GM23338 (cell line): ENCODE data around the gene VSTM2L. TPM values are rescaled to one million over a fixed set of nuclear protein-coding genes. Genes with fewer than 3 reads are reported as not detected.

Experiments used
- ATAC-seq: fragments of 200-7000 bp; cut with Tn5 transposase; 3 replicates; pipeline ENCODE4 v1.9.1; 2020
- DNase-seq: peaks from one replicate; pipeline ENCODE4 v3.0.0-alpha.2; 2015; ENCODE audit warnings: low spot score
- H2AFZ ChIP-seq: fragments of 200-600 bp; sonication (generic); 2 replicates; pipeline ENCODE4 v1.8.0; 2016; ENCODE audit warnings: antibody characterized with exemption, mild to moderate bottlenecking, moderate library complexity
- H3F3A ChIP-seq: fragments of 200-600 bp; sonication (generic); replicated peaks from 2 replicates; pipeline ENCODE4 v1.8.0; 2017; ENCODE audit warnings: antibody characterized with exemption, mixed run types, low read depth
- H3K27ac ChIP-seq: fragments of 200-600 bp; sonication (generic); 2 replicates; pipeline ENCODE4 v1.6.1; 2016; ENCODE audit warnings: low read depth
- H3K27me3 ChIP-seq: fragments of 200-600 bp; sonication (generic); 2 replicates; pipeline ENCODE4 v1.8.0; 2016; ENCODE audit warnings: mild to moderate bottlenecking, mixed run types, moderate library complexity; ENCODE audit not compliant: insufficient read depth
- H3K36me3 ChIP-seq: fragments of 200-600 bp; sonication (generic); 2 replicates; pipeline ENCODE4 v1.8.0; 2016; ENCODE audit warnings: mild to moderate bottlenecking; ENCODE audit not compliant: insufficient read depth
- H3K4me1 ChIP-seq: fragments of 200-600 bp; sonication (generic); 2 replicates; pipeline ENCODE4 v1.8.0; 2016; ENCODE audit warnings: mild to moderate bottlenecking, moderate library complexity; ENCODE audit not compliant: insufficient read depth
- H3K4me2 ChIP-seq: fragments of 200-600 bp; sonication (generic); 2 replicates; pipeline ENCODE4 v1.7.1; 2017; ENCODE audit warnings: mixed run types
- H3K4me3 ChIP-seq: fragments of 200-600 bp; sonication (generic); 2 replicates; pipeline ENCODE4 v1.6.1; 2016; ENCODE audit warnings: mixed run types
- H3K79me2 ChIP-seq: fragments of 200-600 bp; sonication (generic); replicated peaks from 2 replicates; pipeline ENCODE4 v1.8.0; 2017; ENCODE audit warnings: mild to moderate bottlenecking; ENCODE audit not compliant: insufficient read depth
- H3K9me2 ChIP-seq: fragments of 200-600 bp; sonication (generic); 2 replicates; pipeline ENCODE4 v1.8.0; 2017; ENCODE audit not compliant: insufficient read depth
- H4K20me1 ChIP-seq: fragments of 200-600 bp; sonication (generic); replicated peaks from 2 replicates; pipeline ENCODE4 v1.8.0; 2017; ENCODE audit warnings: mild to moderate bottlenecking; ENCODE audit not compliant: insufficient read depth
- H3K27ac Mint-ChIP-seq: 2 replicates; pipeline ENCODE4 v1.8.0; 2020; ENCODE audit warnings: inconsistent platforms, mild to moderate bottlenecking, moderate library complexity, mixed read lengths
- H3K27me3 Mint-ChIP-seq: 3 replicates; pipeline ENCODE4 v1.8.0; 2022; ENCODE audit warnings: low read depth, mild to moderate bottlenecking, moderate library complexity, mixed read lengths, inconsistent platforms; ENCODE audit not compliant: insufficient read depth, poor library complexity
- H3K36me3 Mint-ChIP-seq: 3 replicates; pipeline ENCODE4 v1.8.0; 2021; ENCODE audit warnings: low read depth, mild to moderate bottlenecking, inconsistent platforms, moderate library complexity, mixed read lengths
- H3K4me1 Mint-ChIP-seq: 3 replicates; pipeline ENCODE4 v1.8.0; 2020; ENCODE audit warnings: mild to moderate bottlenecking, inconsistent platforms, mixed read lengths
- H3K4me3 Mint-ChIP-seq: 3 replicates; pipeline ENCODE4 v1.8.0; 2021; ENCODE audit warnings: moderate library complexity, mild to moderate bottlenecking, inconsistent platforms, mixed read lengths
- H3K9me3 Mint-ChIP-seq: 3 replicates; pipeline ENCODE4 v1.8.0; 2020; ENCODE audit warnings: moderate library complexity, mild to moderate bottlenecking, inconsistent platforms, mixed read lengths
- CREB1 ChIP-seq: fragments of 250-450 bp; sonication (Bioruptor Pico); IDR thresholded peaks from 2 replicates; pipeline ENCODE4 v1.5.0; 2020; ENCODE audit warnings: low read depth, mild to moderate bottlenecking, moderate library complexity
- EZH2 ChIP-seq: fragments of 200-600 bp; sonication (generic); IDR thresholded peaks from one replicate; pipeline ENCODE4 v1.8.0; 2017; ENCODE audit warnings: antibody characterized with exemption, mild to moderate bottlenecking, low read depth; ENCODE audit not compliant: unreplicated experiment
- EZH2phosphoT487 ChIP-seq: fragments of 200-600 bp; sonication (generic); IDR thresholded peaks from one replicate; pipeline ENCODE4 v1.8.1; 2018; ENCODE audit warnings: antibody characterized with exemption; ENCODE audit not compliant: unreplicated experiment
- JUNB ChIP-seq: IDR thresholded peaks from one replicate; pipeline ENCODE4 v1.6.1; 2016; ENCODE audit warnings: antibody characterized with exemption; ENCODE audit not compliant: unreplicated experiment
- NANOG ChIP-seq: IDR thresholded peaks from 2 replicates; pipeline ENCODE4 v1.6.1; 2016; ENCODE audit warnings: antibody characterized with exemption, borderline replicate concordance
- REST ChIP-seq: IDR thresholded peaks from one replicate; pipeline ENCODE4 v1.6.1; 2018; ENCODE audit warnings: antibody characterized with exemption; ENCODE audit not compliant: unreplicated experiment
- ZNF331 ChIP-seq: fragments of 250-450 bp; sonication (Bioruptor Pico); IDR thresholded peaks from 2 replicates; pipeline ENCODE4 v1.5.0; 2020; ENCODE audit warnings: low read depth, mild to moderate bottlenecking, moderate library complexity
- polyA plus RNA-seq: library from polyadenylated mRNA; unstranded; fragments of >200 nt; fragmentation: Nextera tagmentation; extraction: Ambion mirVana; gene quantifications from 2 replicates; pipeline ENCODE4 v1.2.1, GENCODE V29; 2016
- total RNA-seq: library from RNA; depleted of rRNA; stranded (reverse); fragments of >200 nt; shearing (Covaris generic); gene quantifications from 2 replicates; pipeline ENCODE4 v1.2.3, GENCODE V29; 2014
- TF ChIP-seq, protein P1 (sequence below), 2 experiments: fragments of 200-600 bp in 1 of 2; sonication (generic) in 1 of 2; conservative IDR thresholded peaks; 2 replicates each; pipeline versions ENCODE4 v1.5.1 to v1.6.1; 2016 to 2017; ENCODE audit warnings: antibody characterized with exemption in 2 of 2, low read depth in 2 of 2, mild to moderate bottlenecking in 2 of 2, moderate library complexity in 1 of 2
- TF ChIP-seq, protein P2 (sequence below): IDR thresholded peaks from 2 replicates; pipeline ENCODE4 v1.6.1; 2016; ENCODE audit warnings: antibody characterized with exemption

Gene VSTM2L
- total and polyA plus RNA-seq, 2 experiments from 2014 or later: 0.60 to 1.9 TPM

GRCh38 chr20:37937686-37938085 lies 34.8 kb downstream of the VSTM2L start:
- no peaks in the 10 kb centered on the region; the same call in 2 of the 3 replicates for H3K36me3 Mint-ChIP-seq
- TF ChIP-seq, protein P1, sequence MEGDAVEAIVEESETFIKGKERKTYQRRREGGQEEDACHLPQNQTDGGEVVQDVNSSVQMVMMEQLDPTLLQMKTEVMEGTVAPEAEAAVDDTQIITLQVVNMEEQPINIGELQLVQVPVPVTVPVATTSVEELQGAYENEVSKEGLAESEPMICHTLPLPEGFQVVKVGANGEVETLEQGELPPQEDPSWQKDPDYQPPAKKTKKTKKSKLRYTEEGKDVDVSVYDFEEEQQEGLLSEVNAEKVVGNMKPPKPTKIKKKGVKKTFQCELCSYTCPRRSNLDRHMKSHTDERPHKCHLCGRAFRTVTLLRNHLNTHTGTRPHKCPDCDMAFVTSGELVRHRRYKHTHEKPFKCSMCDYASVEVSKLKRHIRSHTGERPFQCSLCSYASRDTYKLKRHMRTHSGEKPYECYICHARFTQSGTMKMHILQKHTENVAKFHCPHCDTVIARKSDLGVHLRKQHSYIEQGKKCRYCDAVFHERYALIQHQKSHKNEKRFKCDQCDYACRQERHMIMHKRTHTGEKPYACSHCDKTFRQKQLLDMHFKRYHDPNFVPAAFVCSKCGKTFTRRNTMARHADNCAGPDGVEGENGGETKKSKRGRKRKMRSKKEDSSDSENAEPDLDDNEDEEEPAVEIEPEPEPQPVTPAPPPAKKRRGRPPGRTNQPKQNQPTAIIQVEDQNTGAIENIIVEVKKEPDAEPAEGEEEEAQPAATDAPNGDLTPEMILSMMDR (conservative IDR thresholded peaks at IDR 0.05; ENCODE audit: low read depth in 2 of 2): no peak
- TF ChIP-seq JUNB (no peak), NANOG (no peak), REST (no peak), ZNF331 (CRISPR knock-in tag) (no peak), EZH2 (no peak), EZH2phosphoT487 (no peak), CREB1 (CRISPR knock-in tag) (no peak)
- TF ChIP-seq, protein P2, sequence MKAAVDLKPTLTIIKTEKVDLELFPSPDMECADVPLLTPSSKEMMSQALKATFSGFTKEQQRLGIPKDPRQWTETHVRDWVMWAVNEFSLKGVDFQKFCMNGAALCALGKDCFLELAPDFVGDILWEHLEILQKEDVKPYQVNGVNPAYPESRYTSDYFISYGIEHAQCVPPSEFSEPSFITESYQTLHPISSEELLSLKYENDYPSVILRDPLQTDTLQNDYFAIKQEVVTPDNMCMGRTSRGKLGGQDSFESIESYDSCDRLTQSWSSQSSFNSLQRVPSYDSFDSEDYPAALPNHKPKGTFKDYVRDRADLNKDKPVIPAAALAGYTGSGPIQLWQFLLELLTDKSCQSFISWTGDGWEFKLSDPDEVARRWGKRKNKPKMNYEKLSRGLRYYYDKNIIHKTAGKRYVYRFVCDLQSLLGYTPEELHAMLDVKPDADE: no peak
- H3K9me2 ChIP-seq: no peaks in the 10 kb centered on the region
- no peak overlapping the region for H3K27ac Mint-ChIP-seq
- no peaks in the 10 kb centered on the region for H4K20me1 ChIP-seq
- H3K4me1 ChIP-seq: peaks cover 12% of the 10 kb centered on the region; the same call in 1 of the 2 replicates
- H3K27me3 ChIP-seq: no peaks in the 10 kb centered on the region
- no peaks in the 10 kb centered on the region for H3F3A ChIP-seq
- no peak overlapping the region for H3K4me3 ChIP-seq
- H3K4me1 Mint-ChIP-seq: peaks cover 28% of the 10 kb centered on the region
- no peaks in the 10 kb centered on the region for H3K9me3 Mint-ChIP-seq
- no peak overlapping the region for H3K4me2 ChIP-seq
- H2AFZ ChIP-seq: no peak overlapping the region
- H3K36me3 ChIP-seq: no peaks in the 10 kb centered on the region
- H3K79me2 ChIP-seq: no peaks in the 10 kb centered on the region
- ATAC-seq (no peak), DNase-seq (no peak)
- H3K27ac ChIP-seq: no peak overlapping the region
- peaks cover 12% of the 10 kb centered on the region for H3K27me3 Mint-ChIP-seq
- no peak overlapping the region for H3K4me3 Mint-ChIP-seq
